B cell (primary cell): ENCODE measurements around the gene TCF7L2.

ENCODE experiments used
- CTCF ChIP-seq: fragments of 200-600 bp; IDR thresholded peaks from one replicate; pipeline ENCODE4 v1.8.0; 2022; ENCODE audit warnings: antibody characterized with exemption, mild to moderate bottlenecking
- EZH2 ChIP-seq: IDR thresholded peaks from 2 replicates; pipeline ENCODE4 v1.6.1; 2012; ENCODE audit warnings: borderline replicate concordance, low read depth, mild to moderate bottlenecking, moderate library complexity, low read length; ENCODE audit not compliant: insufficient read depth, poor library complexity, severe bottlenecking

- TF ChIP-seq CTCF (no peak), EZH2 (no peak)
Measured at GRCh38 chr10:113138937-113139585, 189.0 kb downstream of the TCF7L2 start.
